Coronary artery (tissue), 2 donors: Measurements from ENCODE around the gene CPO.

Experiments
- DNase-seq: peaks from one replicate; pipeline ENCODE4 v3.0.0-alpha.2; 2017; ENCODE audit warnings: low spot score
- H3K27ac ChIP-seq, 2 donors: fragments of 200-600 bp; sonication (generic); one replicate each; pipeline ENCODE4 v1.5.1; 2016 to 2019
- H3K4me3 ChIP-seq: fragments of 200-600 bp; sonication (generic); 2 replicates; pipeline ENCODE4 v1.5.1; 2016; ENCODE audit warnings: mild to moderate bottlenecking, moderate library complexity
- CTCF ChIP-seq: fragments of 200-600 bp; sonication (generic); IDR thresholded peaks from one replicate; pipeline ENCODE4 v1.5.1; 2019; ENCODE audit warnings: antibody characterized with exemption

The CPO gene

GRCh38 chr2:207012461-207012860 is 73.1 kb downstream of the CPO start:
- no peak for DNase-seq
- no peak overlapping the region for H3K4me3 ChIP-seq
- TF ChIP-seq CTCF: no peak
- H3K27ac ChIP-seq: no peak overlapping the region

DNA sequence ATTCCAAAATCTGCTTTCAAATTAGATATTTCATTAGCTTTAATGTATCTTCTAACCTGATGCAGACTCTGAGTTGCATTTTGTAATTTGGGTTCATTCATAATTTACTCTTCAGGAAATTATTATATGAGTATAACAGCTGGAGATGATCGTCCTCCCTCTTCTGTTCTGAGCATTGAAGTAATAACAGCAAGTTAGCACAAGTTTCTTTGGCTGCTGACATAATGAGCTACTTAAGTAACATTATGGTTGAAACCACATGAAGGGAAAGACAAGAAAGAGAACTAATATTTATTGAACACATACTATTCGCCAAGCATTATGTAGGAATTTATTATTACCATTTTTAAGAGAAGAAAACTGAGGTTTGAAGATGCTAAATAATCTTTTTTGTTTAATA is 75.1 kb downstream of the CPO start:
- Histone ChIP-seq H3K27ac (no peak overlapping the region), H3K4me3 (no peak overlapping the region)
- no peak for DNase-seq
- TF ChIP-seq CTCF: no peak

DNA sequence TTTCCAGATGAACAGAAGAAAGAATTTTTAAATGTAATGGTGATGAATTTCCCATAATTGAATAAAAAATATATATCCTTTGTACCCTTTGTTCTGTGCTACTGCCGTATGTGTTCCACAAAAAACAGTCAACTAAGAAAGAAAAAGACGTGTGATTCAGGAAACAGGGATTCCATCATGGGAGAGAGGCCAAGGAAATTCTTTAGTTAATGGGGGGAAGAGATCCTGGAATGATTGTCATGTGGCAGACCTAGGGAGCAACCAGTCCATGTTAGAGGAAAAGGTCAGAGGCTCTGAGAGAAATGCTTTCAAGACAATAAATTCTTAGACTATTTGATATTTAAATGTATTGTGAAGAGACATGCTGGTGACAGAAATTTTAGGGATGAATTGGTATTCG is 76.6 kb downstream of the CPO start:
- DNase-seq: no peak
- H3K4me3 ChIP-seq: no peak overlapping the region
- TF ChIP-seq CTCF: no peak
- no peak overlapping the region for H3K27ac ChIP-seq
